Measurements from ENCODE around the gene APEX1.

GRCh38 chr14:20492486-20492885, 37.5 kb downstream of the APEX1 start:
- TF ChIP-seq CTCF (IDR thresholded peaks at IDR 0.05) = no peak
- TF ChIP-seq POLR2A (IDR thresholded peaks at IDR 0.05) = no peak
